Heart left ventricle (tissue), 13 donors: Measurements from ENCODE around the gene SF3B5.

Experiments used
- POLR2A ChIP-seq, 2 donors: fragments of 450-650 bp; IDR thresholded peaks; one replicate each; pipeline ENCODE4 v1.6.1; 2017; ENCODE audit warnings: antibody characterized with exemption in 2 of 2, mild to moderate bottlenecking in 2 of 2, moderate library complexity in 2 of 2
- TF ChIP-seq, protein P1 (sequence below), 12 donors: fragments of 200-600 bp; sonication (generic) in 4 of 12; IDR thresholded peaks; one replicate each; pipeline versions ENCODE4 v1.5.0 to v1.8.0; 2018 to 2022; ENCODE audit warnings: antibody characterized with exemption in 12 of 12, mild to moderate bottlenecking in 5 of 12
- donor health status: ischemic (EF 13 %, LVEDD 7.1; RV severe dilation, severe dysfunction).
- donor health status: DM: no; HTN: yes; CAD: no.
- donor health status: DM: no; HTN: no; CAD: no.
- donor health status: ischemic (EF 25% LVEDD 6.9; RV normal size, moderate dysfunction).
- donor health status: ischemic (EF 25% LVEDD 5.7; RV mildly dilated, moderate dysfunction).
- donor health status: ischemic (EF 35%, LVEDD 5.7; RV mildly dilated, moderate dysfunction).
- donor health status: nonischemic (EF 11% LVEDD 7.7; RV severe dilation, severe dysfunction).
- donor health status: DM: yes; HTN: yes; CAD: no.
- donor health status: PGD.
- donor health status: ischemic (EF 29% LVEDD 5.4; RV normal size, mild dysfunction).
- donor health status: nonischemic (EF 23%, LVEDD 6.1; RV moderate dilation, normal function).

DNA sequence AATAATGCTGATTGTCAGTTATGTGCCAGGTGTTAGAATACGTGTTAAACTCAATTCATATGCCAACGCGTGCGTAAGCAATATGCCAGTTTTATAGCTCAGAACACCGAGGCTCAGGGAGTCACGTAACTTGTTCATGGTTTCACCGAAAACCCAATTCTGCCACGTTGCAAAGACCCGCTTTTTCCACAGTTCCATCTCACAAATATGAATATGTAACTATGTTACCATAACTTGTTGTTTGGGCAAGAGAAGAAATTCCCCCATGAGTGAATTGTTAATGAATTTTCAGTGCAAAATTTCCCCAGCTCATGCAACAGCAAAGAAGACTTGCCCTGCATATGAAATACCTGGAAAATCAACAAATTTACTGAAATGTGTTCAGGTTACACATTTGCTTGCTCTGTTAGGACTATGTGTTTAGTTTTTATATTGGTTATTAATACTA, 30.1 kb downstream of the SF3B5 start:
- TF ChIP-seq, protein P1, sequence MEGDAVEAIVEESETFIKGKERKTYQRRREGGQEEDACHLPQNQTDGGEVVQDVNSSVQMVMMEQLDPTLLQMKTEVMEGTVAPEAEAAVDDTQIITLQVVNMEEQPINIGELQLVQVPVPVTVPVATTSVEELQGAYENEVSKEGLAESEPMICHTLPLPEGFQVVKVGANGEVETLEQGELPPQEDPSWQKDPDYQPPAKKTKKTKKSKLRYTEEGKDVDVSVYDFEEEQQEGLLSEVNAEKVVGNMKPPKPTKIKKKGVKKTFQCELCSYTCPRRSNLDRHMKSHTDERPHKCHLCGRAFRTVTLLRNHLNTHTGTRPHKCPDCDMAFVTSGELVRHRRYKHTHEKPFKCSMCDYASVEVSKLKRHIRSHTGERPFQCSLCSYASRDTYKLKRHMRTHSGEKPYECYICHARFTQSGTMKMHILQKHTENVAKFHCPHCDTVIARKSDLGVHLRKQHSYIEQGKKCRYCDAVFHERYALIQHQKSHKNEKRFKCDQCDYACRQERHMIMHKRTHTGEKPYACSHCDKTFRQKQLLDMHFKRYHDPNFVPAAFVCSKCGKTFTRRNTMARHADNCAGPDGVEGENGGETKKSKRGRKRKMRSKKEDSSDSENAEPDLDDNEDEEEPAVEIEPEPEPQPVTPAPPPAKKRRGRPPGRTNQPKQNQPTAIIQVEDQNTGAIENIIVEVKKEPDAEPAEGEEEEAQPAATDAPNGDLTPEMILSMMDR (IDR thresholded peaks at IDR 0.05), result no peak
- TF ChIP-seq POLR2A (IDR thresholded peaks at IDR 0.05), result no peak
